ENCODE data around the gene TFF1.

The TFF1 gene

DNA sequence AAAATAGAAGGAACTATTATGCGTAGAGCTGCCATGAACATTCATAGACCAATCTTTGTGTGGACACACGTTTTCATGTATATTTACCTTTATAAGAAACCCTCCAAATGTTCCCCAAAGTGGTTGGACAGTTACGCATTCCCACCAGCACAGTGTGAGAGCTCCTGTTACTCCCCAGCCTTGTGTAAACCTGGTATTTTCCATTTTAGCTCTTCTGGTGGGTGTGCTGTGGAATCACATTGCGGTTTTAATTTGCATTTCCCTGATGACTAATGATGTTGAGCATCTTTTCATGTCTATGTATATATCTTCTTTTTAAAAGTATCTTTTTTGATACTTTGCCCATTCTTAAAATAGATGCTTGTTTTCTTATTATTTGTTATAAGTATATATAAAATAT, 34.2 kb upstream of the TFF1 start:
- CTCF ChIA-PET: no interaction called here

DNA sequence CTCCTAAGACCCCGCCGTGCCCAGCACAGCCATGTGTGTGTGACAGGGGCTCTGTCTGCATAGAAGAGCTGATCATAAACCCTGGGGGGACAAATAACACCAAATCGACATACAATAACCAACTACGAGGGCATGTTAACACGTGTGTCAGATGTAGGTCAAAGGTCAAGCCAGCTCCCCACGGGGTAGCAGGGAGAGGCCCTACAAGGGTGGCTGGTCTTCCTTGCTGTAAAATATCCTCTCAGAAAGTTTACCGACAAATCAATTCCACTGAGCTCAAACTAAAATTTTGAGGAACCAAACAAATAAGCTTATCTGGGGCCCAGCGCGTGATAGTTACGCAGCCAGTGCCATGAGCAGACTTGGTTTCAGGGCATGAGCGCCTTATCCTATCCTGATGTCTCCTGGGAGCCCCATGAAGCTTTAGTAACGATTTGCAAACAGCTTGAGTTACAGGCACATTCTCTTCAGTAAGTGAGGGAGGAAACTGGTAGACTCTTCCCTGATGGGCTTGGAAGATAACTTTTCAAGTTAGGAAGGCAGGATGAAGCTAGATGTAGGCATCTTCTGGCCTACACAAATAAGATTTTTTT, 32.2 kb upstream of the TFF1 start:
- TF ChIP-seq, protein P1, sequence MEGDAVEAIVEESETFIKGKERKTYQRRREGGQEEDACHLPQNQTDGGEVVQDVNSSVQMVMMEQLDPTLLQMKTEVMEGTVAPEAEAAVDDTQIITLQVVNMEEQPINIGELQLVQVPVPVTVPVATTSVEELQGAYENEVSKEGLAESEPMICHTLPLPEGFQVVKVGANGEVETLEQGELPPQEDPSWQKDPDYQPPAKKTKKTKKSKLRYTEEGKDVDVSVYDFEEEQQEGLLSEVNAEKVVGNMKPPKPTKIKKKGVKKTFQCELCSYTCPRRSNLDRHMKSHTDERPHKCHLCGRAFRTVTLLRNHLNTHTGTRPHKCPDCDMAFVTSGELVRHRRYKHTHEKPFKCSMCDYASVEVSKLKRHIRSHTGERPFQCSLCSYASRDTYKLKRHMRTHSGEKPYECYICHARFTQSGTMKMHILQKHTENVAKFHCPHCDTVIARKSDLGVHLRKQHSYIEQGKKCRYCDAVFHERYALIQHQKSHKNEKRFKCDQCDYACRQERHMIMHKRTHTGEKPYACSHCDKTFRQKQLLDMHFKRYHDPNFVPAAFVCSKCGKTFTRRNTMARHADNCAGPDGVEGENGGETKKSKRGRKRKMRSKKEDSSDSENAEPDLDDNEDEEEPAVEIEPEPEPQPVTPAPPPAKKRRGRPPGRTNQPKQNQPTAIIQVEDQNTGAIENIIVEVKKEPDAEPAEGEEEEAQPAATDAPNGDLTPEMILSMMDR (IDR thresholded peaks at IDR 0.05; ENCODE audit: insufficient read depth, low read length, missing control alignments): no peak
- ChIA-PET POLR2A (no interaction called here), CTCF (interaction anchor here (0.9 kb wide), 1 partner anchor 31 kb away, joined by 4 read pairs; no protein-coding TSS in a partner anchor)
- no peak for DNase-seq (ENCODE audit: low read depth, low spot score)
- H3K4me3 ChIP-seq (ENCODE audit: low read depth, low read length): no peak overlapping the region

More for the DNA sequence above, 34.2 kb upstream of the TFF1 start:
- DNase-seq (ENCODE audit: low read depth, low spot score): no peak
- POLR2A ChIA-PET: no interaction called here
- no peak overlapping the region for H3K4me3 ChIP-seq (ENCODE audit: low read depth, low read length)
- TF ChIP-seq, protein P1 (IDR thresholded peaks at IDR 0.05; ENCODE audit: insufficient read depth, low read length, missing control alignments): no peak

DNA sequence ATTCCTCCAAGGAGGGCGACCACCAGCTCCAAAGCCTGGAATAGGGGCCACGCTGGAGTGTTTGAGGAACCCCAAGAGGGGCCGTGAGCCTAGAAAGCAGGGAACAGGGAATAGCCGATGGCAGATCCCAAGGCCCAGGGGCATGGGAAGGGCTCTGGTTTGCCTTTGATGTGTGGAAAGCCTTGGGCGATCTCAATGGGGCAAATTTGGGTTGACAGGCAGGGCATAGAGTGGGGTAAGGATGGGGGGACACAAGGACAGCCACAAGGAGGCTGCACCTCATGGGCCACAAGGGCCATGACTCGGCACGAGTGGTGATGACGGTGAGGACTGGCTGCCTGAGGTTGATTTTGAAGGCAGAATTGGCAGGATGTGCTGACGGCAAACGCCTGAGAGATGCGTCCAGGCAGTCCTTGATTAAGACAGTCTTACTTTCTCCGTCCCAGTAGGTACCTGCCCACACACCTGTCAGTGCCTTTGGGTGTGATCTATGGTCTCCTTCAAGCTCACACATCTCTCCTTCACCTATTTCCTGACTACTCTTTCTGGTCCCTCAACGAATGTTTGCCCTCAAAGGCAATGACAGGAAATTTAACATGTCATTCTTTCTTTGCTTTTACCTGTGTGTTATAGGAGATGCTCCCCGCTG, 31.5 kb upstream of the TFF1 start:
- CTCF ChIA-PET: interaction anchor here (1.4 kb wide), 1 partner anchor 16 kb away, joined by 4 read pairs; no protein-coding TSS in a partner anchor

DNA sequence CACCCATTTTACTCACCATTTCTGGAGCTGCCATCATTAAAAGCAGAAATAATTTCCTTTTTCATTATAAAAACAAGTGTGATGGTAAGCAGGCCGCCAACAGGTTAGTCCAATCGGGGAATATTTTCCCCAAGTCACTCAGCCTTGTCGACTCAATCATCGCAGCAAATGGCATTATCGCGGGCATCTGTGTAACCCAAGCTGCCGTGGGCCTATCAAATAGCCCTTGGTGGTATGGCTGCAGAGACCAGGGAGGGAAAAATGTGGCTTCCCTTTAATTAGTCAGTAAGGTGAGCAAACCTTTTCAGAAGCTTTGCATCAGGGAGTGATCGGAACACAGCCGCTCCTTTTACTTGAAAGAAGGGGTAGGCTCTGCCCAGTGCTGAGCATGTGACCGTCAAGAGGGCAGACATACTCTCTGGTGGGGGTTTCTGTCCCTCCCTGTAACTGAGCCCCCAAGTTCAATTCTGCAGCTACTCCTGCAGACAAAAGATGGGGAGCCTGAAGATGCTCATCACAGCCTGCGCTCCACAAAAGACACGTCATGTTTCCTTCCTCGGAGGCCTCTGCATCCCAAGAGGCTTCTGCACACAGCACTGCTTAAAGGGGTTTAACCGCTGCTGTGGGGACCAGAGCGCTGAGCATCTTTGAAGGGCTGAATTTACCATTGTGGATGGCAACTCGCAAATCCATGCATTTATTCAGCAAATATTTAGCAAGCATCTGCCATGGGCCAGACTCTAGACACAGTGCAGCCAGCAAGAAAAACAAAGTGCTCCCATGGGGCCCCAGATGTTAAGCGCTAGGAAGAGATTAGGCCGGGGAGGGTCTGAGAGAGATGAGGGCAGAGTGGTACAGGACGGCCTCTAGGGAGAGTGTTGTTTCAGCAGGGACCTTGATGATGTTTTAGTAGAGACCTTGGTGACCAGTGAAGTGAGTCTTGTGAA, 30.7 kb upstream of the TFF1 start:
- no peak overlapping the region for H3K4me3 ChIP-seq (ENCODE audit: low read depth, low read length)
- DNase-seq (ENCODE audit: low read depth, low spot score): no peak
- TF ChIP-seq, protein P1 (IDR thresholded peaks at IDR 0.05; ENCODE audit: insufficient read depth, low read length, missing control alignments): no peak
- ChIA-PET POLR2A (no interaction called here), CTCF (interaction anchor here (1.4 kb wide), 1 partner anchor 15 kb away, joined by 4 read pairs; no protein-coding TSS in a partner anchor)

More for the DNA sequence above, 31.5 kb upstream of the TFF1 start:
- H3K4me3 ChIP-seq (ENCODE audit: low read depth, low read length): no peak overlapping the region
- POLR2A ChIA-PET: no interaction called here
- TF ChIP-seq, protein P1 (IDR thresholded peaks at IDR 0.05; ENCODE audit: insufficient read depth, low read length, missing control alignments): no peak
- no peak for DNase-seq (ENCODE audit: low read depth, low spot score)

DNA sequence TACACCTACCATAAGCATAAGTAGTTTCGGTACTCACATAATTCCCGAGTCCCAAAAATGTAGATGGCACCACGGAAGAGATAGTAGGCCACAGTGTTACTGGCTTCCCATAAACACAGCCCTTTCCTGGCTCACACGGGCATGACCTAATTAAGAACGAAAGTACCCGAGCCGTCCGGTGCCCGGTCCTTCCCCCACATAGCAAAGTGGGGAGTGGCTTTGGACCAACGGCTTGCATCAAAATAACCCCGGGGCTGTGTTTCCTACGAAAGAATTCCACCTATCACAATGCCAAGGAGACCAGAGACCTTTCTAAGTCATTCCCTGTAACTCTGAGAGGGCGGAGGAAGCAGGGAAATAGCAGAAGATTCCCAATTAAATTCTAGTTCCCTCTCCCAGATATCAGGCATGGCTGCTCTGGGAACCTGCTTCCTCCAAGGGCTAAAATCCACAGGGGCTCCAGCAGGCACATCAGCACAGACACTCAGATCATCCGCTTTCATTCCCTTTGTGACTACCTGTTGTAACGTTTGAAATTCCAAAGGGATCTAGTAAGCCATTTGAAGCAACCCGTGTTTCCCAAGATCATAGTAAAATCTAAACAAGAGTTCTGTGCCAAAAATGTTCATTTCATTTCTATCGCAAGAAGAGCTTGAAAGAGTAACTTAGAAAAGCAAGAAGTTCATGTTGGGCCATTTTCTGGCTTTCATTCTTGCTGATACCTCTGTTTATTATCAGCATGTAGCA, 29.7 kb upstream of the TFF1 start, which contains the start of gene TMPRSS3:
TSS of gene TMPRSS3 (minus strand) at position 148 of the 747 bp plus-strand sequence. CDS start 635 bp downstream, outside the sequence.
- H3K4me3 ChIP-seq (ENCODE audit: low read depth, low read length): no peak within 1 kb of the TSS
- CTCF ChIA-PET: interaction anchor here (1.4 kb wide), 1 partner anchor 14 kb away, joined by 4 read pairs; no protein-coding TSS in a partner anchor
- no peak for DNase-seq (ENCODE audit: low read depth, low spot score)
- TF ChIP-seq, protein P1 (IDR thresholded peaks at IDR 0.05; ENCODE audit: insufficient read depth, low read length, missing control alignments): no peak
- POLR2A ChIA-PET: no interaction called here

Data from AG04449 (cell line).